GM18520 (cell line): Measurements from ENCODE around the gene PTPRN2.
"Not testable (repeated sequence)": the region's sequence is repeated elsewhere in the genome, so short reads cannot be mapped to it uniquely, and the experiment has no call there.

Experiments used
- ATAC-seq: cut with Tn5 transposase; IDR thresholded peaks from one replicate; pipeline ENCODE4 v1.9.1; 2021; ENCODE audit not compliant: unreplicated experiment

The PTPRN2 gene

GRCh38 chr7:157563467-157564135 lies 1024.0 kb downstream of the PTPRN2 start:
- ATAC-seq, result not testable (repeated sequence)

DNA sequence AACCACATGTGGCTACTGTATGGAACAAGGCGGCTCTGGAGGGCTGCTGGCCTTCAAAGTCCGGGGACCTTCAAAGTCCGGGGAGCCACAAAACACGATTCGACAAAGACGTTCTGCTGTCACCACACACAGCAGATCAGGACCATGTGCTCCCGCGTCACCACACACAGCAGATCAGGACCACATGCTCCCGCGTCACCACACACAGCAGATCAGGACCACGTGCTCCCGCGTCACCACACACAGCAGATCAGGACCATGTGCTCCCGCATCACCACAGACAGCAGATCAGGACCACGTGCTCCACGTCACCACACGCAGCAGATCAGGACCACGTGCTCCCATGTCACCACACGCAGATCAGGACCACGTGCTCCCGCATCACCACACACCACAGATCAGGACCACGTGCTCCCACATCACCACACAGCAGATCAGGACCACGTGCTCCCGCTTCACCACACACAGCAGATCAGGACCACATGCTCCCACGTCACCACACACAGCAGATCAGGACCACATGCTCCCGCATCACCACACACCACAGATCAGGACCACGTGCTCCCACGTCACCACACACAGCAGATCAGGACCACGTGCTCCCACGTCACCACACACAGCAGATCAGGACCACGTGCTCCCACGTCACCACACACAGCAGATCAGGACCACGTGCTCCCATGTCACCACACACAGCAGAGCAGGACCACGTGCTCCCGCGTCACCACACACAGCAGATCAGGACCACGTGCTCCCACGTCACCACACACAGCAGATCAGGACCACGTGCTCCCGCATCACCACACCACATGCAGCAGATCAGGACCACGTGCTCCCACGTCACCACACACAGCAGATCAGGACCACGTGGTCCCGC lies 1024.9 kb downstream of the PTPRN2 start:
- not testable (repeated sequence) for ATAC-seq

DNA sequence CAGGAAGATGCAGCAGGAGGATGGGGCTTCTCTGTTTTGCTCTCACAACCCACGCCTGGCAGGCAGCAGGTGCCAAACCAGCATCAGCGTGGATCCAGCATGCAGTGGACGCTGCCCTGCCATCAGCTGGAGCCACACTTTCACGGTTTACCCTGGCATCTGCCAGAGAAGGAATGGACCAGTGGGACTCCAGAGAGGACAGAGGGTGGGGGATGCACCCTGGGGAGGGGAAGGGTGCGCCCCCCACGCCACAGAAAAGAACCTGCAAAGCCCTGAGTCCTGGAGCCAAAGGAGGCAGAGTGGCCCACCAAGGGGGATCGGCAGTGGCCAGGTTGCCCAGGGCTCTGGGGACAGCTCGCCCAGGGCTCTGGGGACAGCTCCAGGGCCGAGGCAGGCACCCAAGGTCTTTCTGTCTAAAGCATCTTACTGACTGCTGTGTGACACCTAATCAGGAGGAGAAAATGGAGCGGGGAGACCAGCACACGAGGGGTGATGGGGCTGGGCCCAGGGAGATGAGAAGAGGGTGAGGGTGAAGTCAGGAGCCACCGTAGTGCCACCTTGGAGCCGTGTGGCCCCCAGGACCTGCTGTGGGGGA lies 1025.7 kb downstream of the PTPRN2 start:
- no peak for ATAC-seq

GRCh38 chr7:157561523-157561785 lies 1026.2 kb downstream of the PTPRN2 start:
- no peak for ATAC-seq

DNA sequence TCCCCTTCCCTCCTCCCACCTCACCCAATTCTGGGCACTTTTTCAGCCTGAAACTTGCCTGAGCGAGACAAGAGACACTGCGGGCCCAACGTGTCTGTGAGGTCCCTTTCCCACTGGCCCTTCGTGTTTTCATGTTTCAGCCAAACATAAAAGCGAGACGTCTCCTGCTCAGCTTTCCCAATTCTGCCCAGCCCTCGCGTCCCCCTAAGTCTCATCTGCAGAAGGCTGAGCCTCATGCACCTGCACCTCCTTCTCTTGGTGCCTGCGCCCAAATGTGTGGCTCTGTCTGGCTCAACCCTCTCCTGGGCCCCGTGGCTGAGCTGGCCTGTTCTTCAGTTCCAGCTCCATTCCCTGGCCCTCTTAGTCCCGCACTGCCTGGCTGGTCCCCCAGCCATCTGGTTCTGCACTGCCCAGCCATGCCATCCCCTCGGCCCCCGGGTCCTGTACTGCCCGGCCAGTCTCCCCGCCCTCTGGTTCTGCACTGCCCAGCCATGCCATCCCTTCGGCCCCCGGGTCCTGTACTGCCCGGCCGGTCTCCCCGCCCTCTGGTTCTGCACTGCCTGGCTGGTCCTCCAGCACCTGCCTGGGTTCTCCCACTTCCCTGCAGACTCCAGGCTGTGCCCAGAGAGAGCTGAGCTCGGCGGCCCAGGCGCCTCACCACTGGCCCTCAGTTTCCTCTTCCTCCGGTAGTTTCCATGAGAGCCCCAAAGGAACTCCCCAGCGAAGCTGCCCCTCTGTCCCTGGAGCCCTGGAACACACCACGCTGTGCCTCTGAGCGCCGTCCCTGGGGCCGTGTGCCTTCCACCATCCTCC lies 1026.7 kb downstream of the PTPRN2 start:
- no peak for ATAC-seq

DNA sequence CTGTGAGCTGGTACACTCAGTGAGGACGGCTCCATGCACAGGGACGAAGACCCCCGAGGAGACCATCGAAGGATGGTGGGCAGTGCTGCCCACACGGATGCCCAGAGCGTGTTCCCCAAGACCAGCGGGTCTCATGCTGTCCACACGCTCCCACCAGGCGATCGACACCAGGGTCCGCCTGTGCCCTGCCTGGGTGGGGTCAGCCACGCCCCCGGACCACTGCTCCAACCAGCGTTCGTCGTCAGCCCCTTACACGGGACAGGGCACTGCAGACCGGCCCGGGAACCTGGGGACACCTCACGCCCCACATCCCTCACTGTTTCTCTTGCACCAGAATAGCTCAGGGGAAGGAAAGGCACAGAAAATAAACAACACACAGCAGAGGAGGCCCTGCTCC lies 1027.4 kb downstream of the PTPRN2 start:
- ATAC-seq, result no peak

- no peak for ATAC-seq
Observed at GRCh38 chr7:157559596-157560257, 1027.9 kb downstream of the PTPRN2 start.

DNA sequence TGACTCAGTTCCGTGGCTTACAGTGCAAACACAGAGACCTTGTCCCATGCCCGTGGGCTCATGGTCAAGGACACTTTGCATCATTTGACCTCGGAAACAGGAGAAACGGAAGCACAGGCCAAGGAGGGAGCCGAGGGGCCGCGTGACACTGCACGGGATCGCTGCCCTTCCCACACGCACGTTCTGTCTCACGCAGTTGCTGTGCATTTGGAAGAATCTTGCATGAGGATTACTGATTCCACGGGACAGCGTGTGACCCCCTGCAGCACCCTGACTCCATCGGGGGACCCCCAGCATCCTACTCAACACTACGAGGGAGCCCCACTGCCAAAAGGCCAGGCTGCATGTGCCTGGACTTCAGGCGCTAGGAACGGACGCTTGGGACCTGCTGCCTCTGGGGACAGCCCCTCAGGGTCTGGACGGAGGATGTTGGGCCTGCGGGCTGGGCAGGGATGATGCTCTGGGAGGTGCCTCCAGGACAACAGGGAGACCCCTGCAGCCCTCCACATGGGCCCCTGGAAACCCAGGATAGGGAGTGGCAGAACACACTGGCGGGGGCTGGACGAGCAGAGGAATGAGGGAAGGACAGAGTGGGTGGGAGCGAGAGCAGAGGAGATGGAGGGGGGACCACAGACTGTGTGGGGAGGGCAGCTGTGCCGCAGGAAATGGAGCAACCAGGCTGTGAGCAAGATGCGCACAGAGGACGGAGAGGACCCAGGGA lies 1028.6 kb downstream of the PTPRN2 start:
- no peak for ATAC-seq

DNA sequence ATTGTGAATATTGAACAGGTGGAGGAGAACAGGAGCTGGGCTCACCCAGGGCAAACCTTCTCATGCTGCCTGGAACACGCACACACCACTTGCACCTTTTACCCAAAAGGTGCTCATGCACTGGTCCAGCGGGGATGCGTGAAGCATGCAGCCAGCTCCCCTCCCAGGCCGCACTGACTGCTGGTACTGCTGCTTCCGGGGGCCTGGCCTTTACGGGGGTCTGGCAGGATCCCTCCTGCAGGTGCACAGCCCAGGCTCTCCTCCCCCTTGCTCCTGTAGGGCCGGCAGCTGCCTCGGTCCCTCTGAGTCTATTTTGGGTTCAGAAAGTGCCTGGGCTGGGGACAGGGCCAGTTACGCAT lies 1029.1 kb downstream of the PTPRN2 start:
- no peak for ATAC-seq

- no peak for ATAC-seq
Observed at GRCh38 chr7:157558061-157558460, 1029.6 kb downstream of the PTPRN2 start.

DNA sequence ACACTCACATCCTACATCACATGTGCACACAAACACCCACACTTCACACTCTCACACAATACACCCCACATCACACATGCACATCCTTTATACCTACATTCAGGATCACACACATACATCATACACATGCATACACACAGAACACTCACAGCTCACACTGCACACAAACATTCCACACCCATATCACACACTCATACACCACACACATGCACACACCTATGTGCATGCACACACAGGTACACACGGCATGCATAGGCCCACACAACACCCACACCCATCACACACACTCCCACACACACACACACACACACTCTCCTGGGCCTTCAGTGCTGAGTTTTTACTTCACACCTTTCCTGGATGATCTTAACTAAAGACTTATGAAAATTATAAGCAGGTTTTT lies 1030.4 kb downstream of the PTPRN2 start:
- no peak for ATAC-seq

- no peak for ATAC-seq
Observed at GRCh38 chr7:157556642-157556944, 1031.0 kb downstream of the PTPRN2 start.

GRCh38 chr7:157555944-157556641 lies 1031.5 kb downstream of the PTPRN2 start:
- no peak for ATAC-seq

GRCh38 chr7:157555313-157555712 lies 1032.3 kb downstream of the PTPRN2 start:
- no peak for ATAC-seq

GRCh38 chr7:157554393-157555238 lies 1033.0 kb downstream of the PTPRN2 start:
- ATAC-seq, result no peak

GRCh38 chr7:157553256-157553655 lies 1034.4 kb downstream of the PTPRN2 start:
- no peak for ATAC-seq

GRCh38 chr7:157552295-157552993 lies 1035.2 kb downstream of the PTPRN2 start:
- ATAC-seq, result no peak

GRCh38 chr7:157551325-157552070 lies 1036.1 kb downstream of the PTPRN2 start:
- ATAC-seq, result no peak
